Inferior parietal cortex (tissue), 1 donor: Measurements from ENCODE around the gene OR4P4.

ENCODE experiments used
- DNase-seq: peaks from one replicate; pipeline ENCODE4 v3.0.0-alpha.2; 2016; ENCODE audit errors: extremely low spot score

OR4P4 gene

GRCh38 chr11:55634813-55635212, at the start of gene OR4P4:
Gene OR4P4, plus strand, starts transcription at chr11:55635113.
- no peak for DNase-seq

GRCh38 chr11:55607545-55607944, 27.4 kb upstream of the OR4P4 start, which contains the start of gene OR4C11:
Gene OR4C11, minus strand, starts transcription at chr11:55607645. Its CDS starts 3,272 bp downstream, at chr11:55604373.
- no peak for DNase-seq

- no peak for DNase-seq
Observed at GRCh38 chr11:55624531-55624930, 10.4 kb upstream of the OR4P4 start.

- no peak for DNase-seq
Observed at GRCh38 chr11:55648027-55648426, 13.1 kb downstream of the OR4P4 start, which contains the start of gene OR4S2. Gene OR4S2, plus strand, starts transcription at chr11:55648327. Its CDS starts 2,577 bp downstream, at chr11:55650904.

- no peak for DNase-seq
Observed at GRCh38 chr11:55652560-55652959, 17.6 kb downstream of the OR4P4 start.

GRCh38 chr11:55655096-55655495, 20.2 kb downstream of the OR4P4 start:
- no peak for DNase-seq

GRCh38 chr11:55658031-55658573, 23.2 kb downstream of the OR4P4 start:
- no peak for DNase-seq

GRCh38 chr11:55658608-55659007, 23.7 kb downstream of the OR4P4 start:
- no peak for DNase-seq

GRCh38 chr11:55661901-55662300, 27.0 kb downstream of the OR4P4 start, which contains the start of gene OR4C6:
Gene OR4C6, plus strand, starts transcription at chr11:55662201. Its CDS starts 2,966 bp downstream, at chr11:55665167.
- DNase-seq, result no peak

- DNase-seq, result no peak
Observed at GRCh38 chr11:55669376-55669775, 34.5 kb downstream of the OR4P4 start.

- no peak for DNase-seq
Observed at GRCh38 chr11:55673860-55674259, 38.9 kb downstream of the OR4P4 start.
